HFFc6 (cell line): Measurements from ENCODE around the gene PRKACB. TPM values are rescaled to one million over a fixed set of nuclear protein-coding genes. Genes with fewer than 3 reads are reported as not detected.

Source experiments
- DNase-seq: peaks from one replicate; pipeline ENCODE4 v3.0.0-alpha.2; 2018
- H3K27ac Mint-ChIP-seq: 2 replicates; pipeline ENCODE4 v1.8.0; 2020; ENCODE audit warnings: mild to moderate bottlenecking, mixed read lengths
- H3K27me3 Mint-ChIP-seq: 2 replicates; pipeline ENCODE4 v1.8.0; 2021; ENCODE audit warnings: mild to moderate bottlenecking, moderate library complexity, mixed read lengths; ENCODE audit not compliant: insufficient read depth
- H3K36me3 Mint-ChIP-seq: 2 replicates; pipeline ENCODE4 v1.8.0; 2021; ENCODE audit warnings: low read depth, mixed read lengths
- H3K4me1 Mint-ChIP-seq: 2 replicates; pipeline ENCODE4 v1.8.0; 2020; ENCODE audit warnings: low read depth, mixed read lengths
- H3K4me3 Mint-ChIP-seq: 2 replicates; pipeline ENCODE4 v1.8.0; 2020; ENCODE audit warnings: mild to moderate bottlenecking, moderate library complexity, mixed read lengths
- H3K9me3 Mint-ChIP-seq: 2 replicates; pipeline ENCODE4 v1.8.0; 2020; ENCODE audit warnings: mild to moderate bottlenecking, mixed read lengths
- CTCF ChIP-seq: fragments of 200-600 bp; sonication (generic); IDR thresholded peaks from 2 replicates; pipeline ENCODE4 v1.5.0; 2021; ENCODE audit warnings: antibody characterized with exemption, mild to moderate bottlenecking
- total RNA-seq, 6 experiments: library from RNA; stranded (reverse); fragmentation: NEBNext Ultra II Directional; extraction: Animal tissue kit (Norgen Biotek cat#: 25700); gene quantifications; 2 replicates in 1 of 6; 3 replicates in 5 of 6; pipeline ENCODE4 v1.2.3, GENCODE V29; 2021

Gene PRKACB
- total RNA-seq, 6 experiments from 2014 or later: 29.8 to 41.0 (median 36.7) TPM

- Mint-ChIP-seq H3K9me3 (no peaks in the 10 kb centered on the region), H3K4me3 (no peak overlapping the region), H3K4me1 (peaks cover 32% of the 10 kb centered on the region), H3K36me3 (no peaks in the 10 kb centered on the region), H3K27me3 (peaks cover 10% of the 10 kb centered on the region), H3K27ac (no peak overlapping the region)
- TF ChIP-seq CTCF: no peak
- DNase-seq: no peak
Measured at GRCh38 chr1:84257617-84258016, 113.5 kb downstream of the PRKACB start.

- peaks cover 14% of the 10 kb centered on the region for H3K4me1 Mint-ChIP-seq
- H3K27me3 Mint-ChIP-seq: peaks cover 10% of the 10 kb centered on the region
- H3K9me3 Mint-ChIP-seq: no peaks in the 10 kb centered on the region
- no peak for TF ChIP-seq CTCF
- H3K36me3 Mint-ChIP-seq: no peaks in the 10 kb centered on the region
- H3K27ac Mint-ChIP-seq: no peak overlapping the region
- no peak for DNase-seq
- no peak overlapping the region for H3K4me3 Mint-ChIP-seq
Measured at GRCh38 chr1:84259376-84259775, 115.3 kb downstream of the PRKACB start.

GRCh38 chr1:84259989-84260388 lies 115.9 kb downstream of the PRKACB start:
- peaks cover 8% of the 10 kb centered on the region for H3K4me1 Mint-ChIP-seq
- no peaks in the 10 kb centered on the region for H3K36me3 Mint-ChIP-seq
- DNase-seq: no peak
- no peak for TF ChIP-seq CTCF
- H3K4me3 Mint-ChIP-seq: no peak overlapping the region
- H3K27ac Mint-ChIP-seq: no peak overlapping the region
- no peaks in the 10 kb centered on the region for H3K9me3 Mint-ChIP-seq
- peaks cover 10% of the 10 kb centered on the region for H3K27me3 Mint-ChIP-seq

GRCh38 chr1:84260852-84261518 lies 116.9 kb downstream of the PRKACB start:
- Mint-ChIP-seq H3K36me3 (no peaks in the 10 kb centered on the region), H3K27me3 (peaks cover 10% of the 10 kb centered on the region), H3K9me3 (no peaks in the 10 kb centered on the region), H3K4me3 (no peak overlapping the region), H3K27ac (no peak overlapping the region), H3K4me1 (no peaks in the 10 kb centered on the region)
- DNase-seq: no peak
- TF ChIP-seq CTCF: no peak

GRCh38 chr1:84264961-84265360 lies 120.9 kb downstream of the PRKACB start:
- Mint-ChIP-seq H3K36me3 (no peaks in the 10 kb centered on the region), H3K27ac (no peak overlapping the region), H3K9me3 (no peaks in the 10 kb centered on the region), H3K4me1 (no peaks in the 10 kb centered on the region), H3K27me3 (peaks cover 6% of the 10 kb centered on the region; the same call in 1 of the 2 replicates), H3K4me3 (no peak overlapping the region)
- no peak for DNase-seq
- no peak for TF ChIP-seq CTCF
